ENCODE results near the gene PLD1.

DNA sequence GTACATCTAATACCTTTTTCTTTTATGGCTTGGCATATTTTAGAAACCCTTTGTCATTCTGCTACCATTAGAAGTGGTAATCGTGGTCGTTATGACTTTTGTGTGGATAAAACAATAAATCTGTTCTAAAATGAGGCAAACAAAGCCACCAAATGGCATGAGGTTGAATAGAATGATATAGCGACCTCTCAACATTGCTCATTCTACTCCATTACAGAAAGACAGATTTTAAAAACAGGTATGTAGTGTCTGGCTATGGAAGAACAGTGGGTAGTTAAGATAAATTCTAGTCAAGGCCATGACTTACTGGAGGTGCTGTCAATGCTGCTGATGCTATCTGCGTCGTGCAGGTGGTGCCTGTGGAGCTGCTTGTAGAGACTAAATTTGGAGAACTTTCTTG lies 123.2 kb downstream of the PLD1 start:
- TF ChIP-seq, protein P1, sequence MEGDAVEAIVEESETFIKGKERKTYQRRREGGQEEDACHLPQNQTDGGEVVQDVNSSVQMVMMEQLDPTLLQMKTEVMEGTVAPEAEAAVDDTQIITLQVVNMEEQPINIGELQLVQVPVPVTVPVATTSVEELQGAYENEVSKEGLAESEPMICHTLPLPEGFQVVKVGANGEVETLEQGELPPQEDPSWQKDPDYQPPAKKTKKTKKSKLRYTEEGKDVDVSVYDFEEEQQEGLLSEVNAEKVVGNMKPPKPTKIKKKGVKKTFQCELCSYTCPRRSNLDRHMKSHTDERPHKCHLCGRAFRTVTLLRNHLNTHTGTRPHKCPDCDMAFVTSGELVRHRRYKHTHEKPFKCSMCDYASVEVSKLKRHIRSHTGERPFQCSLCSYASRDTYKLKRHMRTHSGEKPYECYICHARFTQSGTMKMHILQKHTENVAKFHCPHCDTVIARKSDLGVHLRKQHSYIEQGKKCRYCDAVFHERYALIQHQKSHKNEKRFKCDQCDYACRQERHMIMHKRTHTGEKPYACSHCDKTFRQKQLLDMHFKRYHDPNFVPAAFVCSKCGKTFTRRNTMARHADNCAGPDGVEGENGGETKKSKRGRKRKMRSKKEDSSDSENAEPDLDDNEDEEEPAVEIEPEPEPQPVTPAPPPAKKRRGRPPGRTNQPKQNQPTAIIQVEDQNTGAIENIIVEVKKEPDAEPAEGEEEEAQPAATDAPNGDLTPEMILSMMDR (IDR thresholded peaks at IDR 0.05): no peak
- TF ChIP-seq POLR2AphosphoS5 (IDR thresholded peaks at IDR 0.05): no peak
- TF ChIP-seq POLR2A (IDR thresholded peaks at IDR 0.05): no peak
